HCT116 (cell line): ENCODE results near the gene CEACAM19.

Experiments
- CBX3 ChIP-seq: IDR thresholded peaks from 2 replicates; pipeline ENCODE4 v1.6.1; 2012; ENCODE audit warnings: low read depth
- EGR1 ChIP-seq: IDR thresholded peaks from 2 replicates; pipeline ENCODE4 v1.6.1; 2012; ENCODE audit warnings: low read depth
- EZH2 ChIP-seq: fragments of 200-600 bp; sonication (generic); IDR thresholded peaks from 2 replicates; pipeline ENCODE4 v1.6.1; 2017; ENCODE audit warnings: antibody characterized with exemption, mixed run types
- EZH2phosphoT487 ChIP-seq: fragments of 200-600 bp; IDR thresholded peaks from 2 replicates; pipeline ENCODE4 v1.6.1; 2018; ENCODE audit warnings: antibody characterized with exemption, borderline replicate concordance
- JUND ChIP-seq: IDR thresholded peaks from 2 replicates; pipeline ENCODE4 v1.6.1; 2012
- MAX ChIP-seq: IDR thresholded peaks from 2 replicates; pipeline ENCODE4 v1.6.1; 2012
- POLR2A ChIP-seq: IDR thresholded peaks from 2 replicates; pipeline ENCODE4 v1.7.0; 2011; ENCODE audit warnings: borderline replicate concordance; ENCODE audit not compliant: insufficient read depth, insufficient read length; ENCODE audit errors: extremely low read depth
- POLR2AphosphoS5 ChIP-seq: IDR thresholded peaks from 2 replicates; pipeline ENCODE4 v1.6.1; 2011; ENCODE audit warnings: mild to moderate bottlenecking, low read depth, low read length, moderate library complexity
- RAD21 ChIP-seq: IDR thresholded peaks from 2 replicates; pipeline ENCODE4 v1.6.1; 2012; ENCODE audit warnings: low read depth, mild to moderate bottlenecking
- SP1 ChIP-seq: IDR thresholded peaks from 2 replicates; pipeline ENCODE4 v1.6.1; 2012; ENCODE audit warnings: low read depth
- YY1 ChIP-seq: IDR thresholded peaks from 2 replicates; pipeline ENCODE4 v1.6.1; 2011; ENCODE audit warnings: low read length, low read depth, moderate library complexity, mild to moderate bottlenecking; ENCODE audit not compliant: insufficient replicate concordance; ENCODE audit errors: extremely low read depth
- ZNF274 ChIP-seq: fragments of 200-500 bp; sonication (Bioruptor generic); IDR thresholded peaks from 2 replicates; pipeline ENCODE4 v1.6.1; 2014; ENCODE audit warnings: mild to moderate bottlenecking, low read depth, low read length, inconsistent platforms
- TF ChIP-seq, protein P1 (sequence below): IDR thresholded peaks from 2 replicates; pipeline ENCODE4 v1.6.1; 2012; ENCODE audit warnings: low read depth
- TF ChIP-seq, protein P2 (sequence below), 3 experiments: fragments of 200-600 bp in 1 of 3; sonication (generic) in 1 of 3; IDR thresholded peaks in 2 of 3; conservative IDR thresholded peaks in 1 of 3; 2 replicates each; pipeline ENCODE4 v1.5.1; 2012 to 2017; ENCODE audit warnings: low read depth in 2 of 3, low read length in 2 of 3, antibody characterized with exemption in 1 of 3, borderline replicate concordance in 1 of 3, control low read depth in 1 of 3, mild to moderate bottlenecking in 1 of 3, mixed read lengths in 1 of 3, mixed run types in 1 of 3, moderate library complexity in 1 of 3; ENCODE audit not compliant: insufficient read depth in 1 of 3

- TF ChIP-seq POLR2A (no peak), MAX (no peak), EZH2 (no peak), ZNF274 (no peak), JUND (no peak), RAD21 (no peak), CBX3 (no peak), POLR2AphosphoS5 (no peak), EZH2phosphoT487 (no peak), SP1 (no peak), YY1 (no peak), EGR1 (no peak)
- TF ChIP-seq, protein P1, sequence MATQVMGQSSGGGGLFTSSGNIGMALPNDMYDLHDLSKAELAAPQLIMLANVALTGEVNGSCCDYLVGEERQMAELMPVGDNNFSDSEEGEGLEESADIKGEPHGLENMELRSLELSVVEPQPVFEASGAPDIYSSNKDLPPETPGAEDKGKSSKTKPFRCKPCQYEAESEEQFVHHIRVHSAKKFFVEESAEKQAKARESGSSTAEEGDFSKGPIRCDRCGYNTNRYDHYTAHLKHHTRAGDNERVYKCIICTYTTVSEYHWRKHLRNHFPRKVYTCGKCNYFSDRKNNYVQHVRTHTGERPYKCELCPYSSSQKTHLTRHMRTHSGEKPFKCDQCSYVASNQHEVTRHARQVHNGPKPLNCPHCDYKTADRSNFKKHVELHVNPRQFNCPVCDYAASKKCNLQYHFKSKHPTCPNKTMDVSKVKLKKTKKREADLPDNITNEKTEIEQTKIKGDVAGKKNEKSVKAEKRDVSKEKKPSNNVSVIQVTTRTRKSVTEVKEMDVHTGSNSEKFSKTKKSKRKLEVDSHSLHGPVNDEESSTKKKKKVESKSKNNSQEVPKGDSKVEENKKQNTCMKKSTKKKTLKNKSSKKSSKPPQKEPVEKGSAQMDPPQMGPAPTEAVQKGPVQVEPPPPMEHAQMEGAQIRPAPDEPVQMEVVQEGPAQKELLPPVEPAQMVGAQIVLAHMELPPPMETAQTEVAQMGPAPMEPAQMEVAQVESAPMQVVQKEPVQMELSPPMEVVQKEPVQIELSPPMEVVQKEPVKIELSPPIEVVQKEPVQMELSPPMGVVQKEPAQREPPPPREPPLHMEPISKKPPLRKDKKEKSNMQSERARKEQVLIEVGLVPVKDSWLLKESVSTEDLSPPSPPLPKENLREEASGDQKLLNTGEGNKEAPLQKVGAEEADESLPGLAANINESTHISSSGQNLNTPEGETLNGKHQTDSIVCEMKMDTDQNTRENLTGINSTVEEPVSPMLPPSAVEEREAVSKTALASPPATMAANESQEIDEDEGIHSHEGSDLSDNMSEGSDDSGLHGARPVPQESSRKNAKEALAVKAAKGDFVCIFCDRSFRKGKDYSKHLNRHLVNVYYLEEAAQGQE: no peak
- TF ChIP-seq, protein P2, sequence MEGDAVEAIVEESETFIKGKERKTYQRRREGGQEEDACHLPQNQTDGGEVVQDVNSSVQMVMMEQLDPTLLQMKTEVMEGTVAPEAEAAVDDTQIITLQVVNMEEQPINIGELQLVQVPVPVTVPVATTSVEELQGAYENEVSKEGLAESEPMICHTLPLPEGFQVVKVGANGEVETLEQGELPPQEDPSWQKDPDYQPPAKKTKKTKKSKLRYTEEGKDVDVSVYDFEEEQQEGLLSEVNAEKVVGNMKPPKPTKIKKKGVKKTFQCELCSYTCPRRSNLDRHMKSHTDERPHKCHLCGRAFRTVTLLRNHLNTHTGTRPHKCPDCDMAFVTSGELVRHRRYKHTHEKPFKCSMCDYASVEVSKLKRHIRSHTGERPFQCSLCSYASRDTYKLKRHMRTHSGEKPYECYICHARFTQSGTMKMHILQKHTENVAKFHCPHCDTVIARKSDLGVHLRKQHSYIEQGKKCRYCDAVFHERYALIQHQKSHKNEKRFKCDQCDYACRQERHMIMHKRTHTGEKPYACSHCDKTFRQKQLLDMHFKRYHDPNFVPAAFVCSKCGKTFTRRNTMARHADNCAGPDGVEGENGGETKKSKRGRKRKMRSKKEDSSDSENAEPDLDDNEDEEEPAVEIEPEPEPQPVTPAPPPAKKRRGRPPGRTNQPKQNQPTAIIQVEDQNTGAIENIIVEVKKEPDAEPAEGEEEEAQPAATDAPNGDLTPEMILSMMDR (IDR thresholded peaks at IDR 0.05 in 2 of 3, conservative IDR thresholded peaks at IDR 0.05 in 1 of 3; ENCODE audit: borderline replicate concordance in 1 of 3, insufficient read depth in 1 of 3, low read depth in 2 of 3, low read length in 2 of 3): no peak
Measured at GRCh38 chr19:44635581-44636438, 35.5 kb upstream of the CEACAM19 start.
